ENCODE measurements around the gene TBC1D21. TPM values are rescaled to one million over a fixed set of nuclear protein-coding genes. Genes with fewer than 3 reads are reported as not detected.

TBC1D21 gene
- total and polyA plus RNA-seq, 2 experiments from 2014 or later: not detected

GRCh38 chr15:73927003-73927475 lies 53.7 kb downstream of the TBC1D21 start:
- Histone ChIP-seq H3K27me3 (no peaks in the 10 kb centered on the region), H3K36me3 (no peaks in the 10 kb centered on the region), H3K4me1 (ENCODE audit: low read depth) (peaks cover 34% of the 10 kb centered on the region), H3K9me3 (ENCODE audit: low read depth) (no peaks in the 10 kb centered on the region), H3K4me3 (peak overlapping the region; percentile 56), H3K27ac (peak overlapping the region; percentile 66)
- peak; percentile 33 to 74 for DNase-seq (ENCODE audit: low read depth in 1 of 2, low spot score in 1 of 2)
- no peak for TF ChIP-seq CTCF (IDR thresholded peaks at IDR 0.05; ENCODE audit: low read depth, low read length)

- Histone ChIP-seq H3K4me1 (ENCODE audit: low read depth) (peaks cover 35% of the 10 kb centered on the region), H3K4me3 (peak overlapping the region; percentile 56), H3K27me3 (no peaks in the 10 kb centered on the region), H3K27ac (peak overlapping the region; percentile 8), H3K9me3 (ENCODE audit: low read depth) (no peaks in the 10 kb centered on the region), H3K36me3 (no peaks in the 10 kb centered on the region)
- peak; percentile 66 to 82 for DNase-seq (ENCODE audit: low read depth in 1 of 2, low spot score in 1 of 2)
- TF ChIP-seq CTCF (IDR thresholded peaks at IDR 0.05; ENCODE audit: low read depth, low read length): peak; percentile 48
Observed at GRCh38 chr15:73927476-73928240, 54.3 kb downstream of the TBC1D21 start.

- peaks cover 34% of the 10 kb centered on the region for H3K4me1 ChIP-seq (ENCODE audit: low read depth)
- H3K36me3 ChIP-seq: no peaks in the 10 kb centered on the region
- H3K4me3 ChIP-seq: peak overlapping the region; percentile 56
- H3K27me3 ChIP-seq: no peaks in the 10 kb centered on the region
- no peaks in the 10 kb centered on the region for H3K9me3 ChIP-seq (ENCODE audit: low read depth)
- H3K27ac ChIP-seq: no peak overlapping the region
- TF ChIP-seq CTCF (IDR thresholded peaks at IDR 0.05; ENCODE audit: low read depth, low read length): no peak
- no peak for DNase-seq (ENCODE audit: low read depth in 1 of 2, low spot score in 1 of 2)
Observed at GRCh38 chr15:73928241-73928579, 54.8 kb downstream of the TBC1D21 start.

GRCh38 chr15:73928971-73929627 lies 55.7 kb downstream of the TBC1D21 start:
- peaks cover 25% of the 10 kb centered on the region for H3K4me1 ChIP-seq (ENCODE audit: low read depth)
- no peak for TF ChIP-seq CTCF (IDR thresholded peaks at IDR 0.05; ENCODE audit: low read depth, low read length)
- H3K27ac ChIP-seq: peak overlapping the region; percentile 37
- no peaks in the 10 kb centered on the region for H3K27me3 ChIP-seq
- H3K36me3 ChIP-seq: no peaks in the 10 kb centered on the region
- no peak overlapping the region for H3K4me3 ChIP-seq
- peak in 1 of 2 donors; percentile 69 for DNase-seq (ENCODE audit: low read depth in 1 of 2, low spot score in 1 of 2)
- no peaks in the 10 kb centered on the region for H3K9me3 ChIP-seq (ENCODE audit: low read depth)

- H3K4me3 ChIP-seq: no peak overlapping the region
- peaks cover 31% of the 10 kb centered on the region for H3K4me1 ChIP-seq (ENCODE audit: low read depth)
- H3K27me3 ChIP-seq: no peaks in the 10 kb centered on the region
- H3K9me3 ChIP-seq (ENCODE audit: low read depth): no peaks in the 10 kb centered on the region
- H3K27ac ChIP-seq: no peak overlapping the region
- H3K36me3 ChIP-seq: no peaks in the 10 kb centered on the region
- DNase-seq (ENCODE audit: low read depth in 1 of 2, low spot score in 1 of 2): peak in 1 of 2 donors; percentile 84
- TF ChIP-seq CTCF (IDR thresholded peaks at IDR 0.05; ENCODE audit: low read depth, low read length): no peak
Observed at GRCh38 chr15:73930371-73930770, 57.0 kb downstream of the TBC1D21 start.

Measured in cardiac muscle cell (in vitro differentiated cells and primary cell).